HCT116 (cell line): ENCODE measurements around the gene SLC36A2. TPM values are rescaled to one million over a fixed set of nuclear protein-coding genes. Genes with fewer than 3 reads are reported as not detected.

Source experiments
- ATAC-seq: fragments of 200-7000 bp; cut with Tn5 transposase; 2 replicates; pipeline ENCODE4 v1.9.1; 2020; ENCODE audit warnings: mild to moderate bottlenecking, moderate library complexity
- BruUV-seq: library from RNA; stranded (reverse); fragments of 400-500 nt; replicated peaks from 2 replicates; lab custom pipeline; 2021; lab: Mats Ljungman, UMichigan
- CTCF ChIA-PET: fragments of 300-600 bp; sonication (Branson Sonifier 250); formaldehyde crosslinking; loops from one replicate; lab custom pipeline; 2021; ENCODE audit warnings: antibody characterized with exemption; lab: Charles Lee
- POLR2A ChIA-PET: fragments of 300-600, 350-600 bp; sonication (Branson Sonifier 250); formaldehyde crosslinking; loops from one replicate; lab custom pipeline; 2021; ENCODE audit warnings: antibody characterized with exemption; lab: Charles Lee
- RAD21 ChIA-PET, 2 experiments: fragments of 300-600 bp; sonication (Branson Sonifier 250); formaldehyde crosslinking; loops; one replicate each; lab custom pipeline; 2023; ENCODE audit warnings: low total read pairs in 2 of 2; ENCODE audit not compliant: uncharacterized antibody in 2 of 2, unreplicated experiment in 2 of 2, low non-redundant PET in 1 of 2; lab: Charles Lee
- DNase-seq: peaks from one replicate; pipeline ENCODE4 v3.0.0-alpha.2; 2010; ENCODE audit warnings: low read depth, low spot score
- H2AFZ ChIP-seq: fragments of 200-600 bp; shearing (Covaris generic), sonication (generic); 2 replicates; pipeline ENCODE4 v1.6.1; 2017; ENCODE audit warnings: low read depth, mixed run types, mixed read lengths, antibody characterized with exemption, low read length; ENCODE audit not compliant: poor library complexity, severe bottlenecking
- H3K27ac ChIP-seq: 2 replicates; pipeline ENCODE4 v1.5.1; 2012; ENCODE audit warnings: low read depth, low read length
- H3K27me3 ChIP-seq: fragments of 200-600 bp; sonication (generic); 2 replicates; pipeline ENCODE4 v1.6.1; 2016; ENCODE audit warnings: mixed run types, low read length, mixed read lengths; ENCODE audit not compliant: insufficient read depth
- H3K36me3 ChIP-seq, 2 experiments: fragments of 200-500 bp in 1 of 2; fragments of 200-600 bp in 1 of 2; sonication (Bioruptor generic) in 1 of 2; sonication (generic) in 1 of 2; 2 replicates each; pipeline versions ENCODE4 v1.5.1 to v1.6.1; 2014 to 2016; ENCODE audit warnings: low read length in 2 of 2, inconsistent platforms in 1 of 2, mixed read lengths in 1 of 2, mixed run types in 1 of 2; ENCODE audit not compliant: insufficient read depth in 2 of 2, control insufficient read depth in 1 of 2
- H3K4me1 ChIP-seq, 2 experiments: fragments of 200-600 bp in 1 of 2; sonication (generic) in 1 of 2; 2 replicates each; pipeline versions ENCODE4 v1.5.1 to v1.6.1; 2012 to 2017; ENCODE audit warnings: low read length in 2 of 2, inconsistent platforms in 1 of 2, mild to moderate bottlenecking in 1 of 2, mixed read lengths in 1 of 2, mixed run types in 1 of 2, moderate library complexity in 1 of 2; ENCODE audit not compliant: insufficient read depth in 2 of 2, control insufficient read depth in 1 of 2
- H3K4me2 ChIP-seq: fragments of 200-600 bp; sonication (generic); 2 replicates; pipeline ENCODE4 v1.6.1; 2017; ENCODE audit warnings: mixed run types, low read length, mixed read lengths
- H3K4me3 ChIP-seq, 2 experiments: fragments of 200-600 bp in 1 of 2; sonication (generic) in 1 of 2; replicated peaks in 1 of 2; 2 replicates each; pipeline ENCODE4 v1.5.1; 2011 to 2016; ENCODE audit warnings: low read length in 2 of 2, control low read depth in 1 of 2, low read depth in 1 of 2, mild to moderate bottlenecking in 1 of 2, mixed read lengths in 1 of 2, mixed run types in 1 of 2
- H3K79me2 ChIP-seq: fragments of 200-600 bp; sonication (generic); 2 replicates; pipeline ENCODE4 v1.6.1; 2017; ENCODE audit warnings: mild to moderate bottlenecking, mixed run types, low read length, moderate library complexity, mixed read lengths; ENCODE audit not compliant: insufficient read depth
- H3K9ac ChIP-seq: fragments of 200-600 bp; sonication (generic); 2 replicates; pipeline ENCODE4 v1.6.1; 2016; ENCODE audit warnings: low read length, mixed read lengths
- H3K9me2 ChIP-seq: fragments of 200-600 bp; sonication (generic), shearing (Covaris generic); 2 replicates; pipeline ENCODE4 v1.6.1; 2017; ENCODE audit warnings: mixed run types, mild to moderate bottlenecking, moderate library complexity; ENCODE audit not compliant: insufficient read depth
- H3K9me3 ChIP-seq, 2 experiments: fragments of 200-500 bp in 1 of 2; fragments of 200-600 bp in 1 of 2; sonication (Bioruptor generic) in 1 of 2; sonication (generic) in 1 of 2; 2 replicates each; pipeline ENCODE4 v1.6.1; 2014 to 2017; ENCODE audit warnings: low read length in 2 of 2, mixed read lengths in 2 of 2, inconsistent platforms in 1 of 2, low read depth in 1 of 2, mild to moderate bottlenecking in 1 of 2, mixed run types in 1 of 2, moderate library complexity in 1 of 2; ENCODE audit not compliant: control insufficient read depth in 1 of 2, insufficient read depth in 1 of 2
- H4K20me1 ChIP-seq: fragments of 200-600 bp; sonication (generic), shearing (Covaris generic); 2 replicates; pipeline ENCODE4 v1.6.1; 2017; ENCODE audit warnings: mixed run types, mild to moderate bottlenecking, moderate library complexity; ENCODE audit not compliant: insufficient read depth
- ATF3 ChIP-seq: IDR thresholded peaks from 2 replicates; pipeline ENCODE4 v1.6.1; 2012
- CBX3 ChIP-seq: IDR thresholded peaks from 2 replicates; pipeline ENCODE4 v1.6.1; 2012; ENCODE audit warnings: low read depth
- EGR1 ChIP-seq: IDR thresholded peaks from 2 replicates; pipeline ENCODE4 v1.6.1; 2012; ENCODE audit warnings: low read depth
- EZH2 ChIP-seq: fragments of 200-600 bp; sonication (generic); IDR thresholded peaks from 2 replicates; pipeline ENCODE4 v1.6.1; 2017; ENCODE audit warnings: antibody characterized with exemption, mixed run types
- EZH2phosphoT487 ChIP-seq: fragments of 200-600 bp; IDR thresholded peaks from 2 replicates; pipeline ENCODE4 v1.6.1; 2018; ENCODE audit warnings: antibody characterized with exemption, borderline replicate concordance
- FOSL1 ChIP-seq: IDR thresholded peaks from 2 replicates; pipeline ENCODE4 v1.6.1; 2012; ENCODE audit warnings: low read depth
- JUND ChIP-seq: IDR thresholded peaks from 2 replicates; pipeline ENCODE4 v1.6.1; 2012
- POLR2A ChIP-seq: IDR thresholded peaks from 2 replicates; pipeline ENCODE4 v1.7.0; 2011; ENCODE audit warnings: borderline replicate concordance; ENCODE audit not compliant: insufficient read depth, insufficient read length; ENCODE audit errors: extremely low read depth
- POLR2AphosphoS5 ChIP-seq: IDR thresholded peaks from 2 replicates; pipeline ENCODE4 v1.6.1; 2011; ENCODE audit warnings: mild to moderate bottlenecking, low read depth, low read length, moderate library complexity
- SIN3A ChIP-seq: IDR thresholded peaks from 2 replicates; pipeline ENCODE4 v1.6.1; 2012; ENCODE audit warnings: low read depth
- SP1 ChIP-seq: IDR thresholded peaks from 2 replicates; pipeline ENCODE4 v1.6.1; 2012; ENCODE audit warnings: low read depth
- SRF ChIP-seq: IDR thresholded peaks from 2 replicates; pipeline ENCODE4 v1.6.1; 2012; ENCODE audit warnings: low read depth
- TCF7L2 ChIP-seq: IDR thresholded peaks from 2 replicates; pipeline ENCODE4 v1.7.0; 2011; ENCODE audit warnings: borderline replicate concordance, inconsistent platforms; ENCODE audit not compliant: insufficient read depth, insufficient read length; ENCODE audit errors: extremely low read depth
- YY1 ChIP-seq: IDR thresholded peaks from 2 replicates; pipeline ENCODE4 v1.6.1; 2011; ENCODE audit warnings: low read length, low read depth, moderate library complexity, mild to moderate bottlenecking; ENCODE audit not compliant: insufficient replicate concordance; ENCODE audit errors: extremely low read depth
- ZBTB33 ChIP-seq: IDR thresholded peaks from 2 replicates; pipeline ENCODE4 v1.6.1; 2011; ENCODE audit warnings: mild to moderate bottlenecking, low read length, moderate library complexity; ENCODE audit not compliant: insufficient replicate concordance; ENCODE audit errors: extremely low read depth
- ZFX ChIP-seq: fragments of 450-650 bp; IDR thresholded peaks from 2 replicates; pipeline ENCODE4 v1.6.1; 2017
- intact Hi-C: fragments of 100-400 bp; cut with micrococcal nuclease; formaldehyde crosslinking; loops from 2 replicates; pipeline ENCODE4 v1.10.0; 2022
- total RNA-seq: library from RNA; stranded (reverse); gene quantifications from one replicate; pipeline ENCODE4 v1.2.1, GENCODE V29; 2021; ENCODE audit not compliant: unreplicated experiment

The SLC36A2 gene
- total RNA-seq, 1 experiment from 2014 or later: not detected

GRCh38 chr5:151280443-151280842 is 66.9 kb downstream of the SLC36A2 start (continued):
- TF ChIP-seq ZBTB33 (no peak), POLR2A (no peak), FOSL1 (no peak), CBX3 (no peak), SRF (no peak), YY1 (no peak), POLR2AphosphoS5 (no peak), EGR1 (no peak)

GRCh38 chr5:151278845-151279244 is 68.5 kb downstream of the SLC36A2 start:
- Histone ChIP-seq H3K4me3 (no peak overlapping the region), H3K9ac (no peak overlapping the region), H3K79me2 (no peaks in the 10 kb centered on the region), H2AFZ (no peak overlapping the region), H3K9me3 (no peaks in the 10 kb centered on the region), H3K27ac (no peak overlapping the region), H3K4me2 (no peak overlapping the region), H3K27me3 (no peaks in the 10 kb centered on the region), H3K9me2 (no peaks in the 10 kb centered on the region), H4K20me1 (no peaks in the 10 kb centered on the region), H3K36me3 (no peaks in the 10 kb centered on the region), H3K4me1 (peaks cover 3 to 5% of the 10 kb centered on the region in 2 experiments; a peak in 2 of 4 replicates)
- ChIA-PET RAD21 (no interaction called here), POLR2A (no interaction called here), CTCF (no interaction called here)
- TF ChIP-seq EZH2phosphoT487 (no peak), FOSL1 (no peak), TCF7L2 (no peak), ZFX (no peak), POLR2A (no peak), ATF3 (no peak), YY1 (no peak), EZH2 (no peak), POLR2AphosphoS5 (no peak), ZBTB33 (no peak), JUND (no peak), SP1 (no peak), SIN3A (no peak)
- no TSS peak for BruUV-seq
- DNase-seq (no peak), ATAC-seq (no peak)
- intact Hi-C loops: no loop called here
